GM18909 (cell line): ENCODE data around the gene TMEM131L.
A peak's percentile ranks its signal among the peaks of the same experiment; 100 is the strongest.
"Not testable (repeated sequence)": the region's sequence is repeated elsewhere in the genome, so short reads cannot be mapped to it uniquely, and the experiment has no call there.

Source experiments
- ATAC-seq: cut with Tn5 transposase; IDR thresholded peaks from one replicate; pipeline ENCODE4 v1.9.1; 2021; ENCODE audit warnings: mild to moderate bottlenecking; ENCODE audit not compliant: unreplicated experiment, poor library complexity

Gene TMEM131L

DNA sequence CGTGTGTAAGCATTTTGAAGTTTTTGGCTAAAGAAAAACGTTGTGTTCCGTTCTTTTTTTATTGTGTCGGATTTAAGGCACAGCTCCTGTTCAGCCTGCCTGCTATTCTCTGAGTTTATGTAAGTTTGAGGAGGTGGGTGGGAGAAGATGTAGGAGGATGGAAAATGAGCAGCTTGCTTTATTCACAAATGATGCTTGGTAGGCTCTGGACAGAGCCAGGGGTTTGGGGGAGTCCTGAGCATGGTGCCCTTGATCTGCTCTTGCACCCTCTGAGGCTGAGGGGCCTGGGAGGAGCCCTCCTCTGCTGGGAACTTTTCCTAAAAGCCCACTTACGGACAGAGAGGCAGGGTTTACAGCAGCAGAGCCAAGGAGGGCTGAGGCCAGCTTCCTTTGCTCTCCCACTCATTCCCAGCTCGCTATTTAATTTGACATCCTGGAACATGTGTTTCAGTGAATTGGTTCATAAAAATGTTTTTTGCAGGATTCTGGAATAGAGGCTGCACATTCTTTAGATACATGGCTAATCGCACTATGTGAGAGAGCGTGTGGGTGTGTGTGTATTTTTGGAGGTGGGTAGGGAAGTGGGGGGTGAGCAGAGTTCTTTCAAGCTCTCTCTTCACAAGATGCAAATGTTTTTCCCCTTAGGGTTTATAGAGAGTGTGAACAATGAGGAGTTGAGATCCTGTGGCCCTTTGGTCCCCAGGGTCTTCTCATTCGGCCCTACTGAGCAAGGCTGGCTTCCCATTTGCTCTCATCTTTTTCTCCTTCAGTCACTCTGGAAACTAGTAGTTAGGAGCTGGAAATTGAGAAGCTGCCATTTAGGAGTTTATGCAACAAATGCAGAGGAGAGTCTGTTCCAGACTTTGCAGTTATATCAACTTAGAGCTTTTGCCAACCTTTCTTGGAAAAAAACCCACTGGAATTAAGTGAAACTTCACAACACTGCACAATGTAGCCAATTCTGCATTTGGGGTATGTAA is 32.1 kb downstream of the TMEM131L start:
- ATAC-seq, result peak; percentile 80

DNA sequence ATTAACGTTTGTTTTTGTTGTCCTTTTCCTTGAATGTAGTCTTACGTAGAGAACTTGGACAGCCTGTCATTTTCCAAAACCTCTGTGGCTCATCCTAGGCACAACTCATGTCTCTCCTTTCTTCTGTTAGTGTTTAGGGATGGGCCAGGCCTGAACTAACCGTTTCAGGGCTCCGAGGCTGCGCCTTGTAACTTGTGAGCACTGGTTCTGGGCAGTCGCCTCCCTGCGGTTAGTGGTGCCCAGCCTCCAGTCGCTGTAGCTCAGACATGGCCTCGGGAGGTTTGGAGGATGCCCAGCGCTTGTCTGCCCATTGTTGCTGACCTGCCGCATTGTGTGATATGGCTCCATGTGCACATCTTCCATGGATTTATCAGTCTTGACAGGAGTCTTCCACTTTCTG is 32.8 kb downstream of the TMEM131L start:
- no peak for ATAC-seq

GRCh38 chr4:153501578-153501977 is 35.4 kb downstream of the TMEM131L start:
- ATAC-seq, result no peak

- ATAC-seq, result no peak
These were observed 36.4 kb downstream of the TMEM131L start for GRCh38 chr4:153502584-153502983.

GRCh38 chr4:153506341-153507309 is 40.5 kb downstream of the TMEM131L start:
- ATAC-seq, result no peak

- no peak for ATAC-seq
These were observed 41.3 kb downstream of the TMEM131L start for GRCh38 chr4:153507310-153508073.

DNA sequence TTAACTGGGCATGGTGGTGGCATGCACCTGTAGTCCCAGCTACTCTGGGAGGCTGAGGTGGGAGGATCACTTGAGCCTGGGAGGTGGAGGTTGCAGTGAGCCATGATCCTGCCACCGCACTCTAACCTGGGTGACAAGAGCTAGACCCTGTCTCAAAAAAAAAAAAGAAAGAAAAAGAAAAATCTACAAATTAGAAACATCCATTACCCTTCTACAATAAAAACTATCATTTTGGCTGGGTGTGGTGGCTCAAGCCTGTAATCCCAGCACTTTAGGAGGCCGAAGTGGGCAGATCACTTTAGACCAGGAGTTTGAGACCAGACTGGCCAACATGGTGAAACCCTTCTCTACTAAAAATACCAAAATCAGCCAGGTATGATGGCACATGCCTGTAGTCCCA is 43.1 kb downstream of the TMEM131L start:
- not testable (repeated sequence) for ATAC-seq

GRCh38 chr4:153509724-153510123 is 43.6 kb downstream of the TMEM131L start:
- no peak for ATAC-seq

GRCh38 chr4:153510252-153511001 is 44.3 kb downstream of the TMEM131L start:
- ATAC-seq, result no peak

GRCh38 chr4:153511104-153511503 is 44.9 kb downstream of the TMEM131L start:
- ATAC-seq, result no peak

- no peak for ATAC-seq
These were observed 46.1 kb downstream of the TMEM131L start for GRCh38 chr4:153512162-153512852.

DNA sequence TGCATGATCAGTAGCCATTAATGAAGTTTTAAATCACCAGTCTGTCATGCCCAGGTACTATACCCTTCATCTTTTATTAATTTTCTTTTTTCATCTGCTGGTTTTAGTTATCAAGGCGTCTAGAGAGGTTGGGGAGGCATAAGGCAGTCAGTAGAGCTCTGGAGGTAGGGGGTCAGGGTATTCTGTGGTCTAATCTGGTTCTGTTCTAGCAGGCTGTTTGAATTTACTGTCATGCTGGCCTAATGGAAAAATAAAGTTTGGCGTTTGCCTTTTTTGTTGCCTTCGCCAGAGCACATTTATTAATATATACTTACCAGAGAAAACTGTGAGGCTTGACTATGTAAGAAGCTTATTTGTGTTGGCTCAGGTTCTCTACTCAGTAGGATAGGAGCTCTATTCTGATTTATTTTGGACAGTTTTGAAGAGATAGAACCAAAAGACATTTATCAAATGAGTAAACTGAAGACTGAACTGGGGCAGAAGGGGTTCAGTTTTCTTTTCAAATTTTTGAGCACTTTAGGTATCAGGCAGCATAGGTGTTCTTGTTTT is 46.9 kb downstream of the TMEM131L start:
- ATAC-seq, result no peak

DNA sequence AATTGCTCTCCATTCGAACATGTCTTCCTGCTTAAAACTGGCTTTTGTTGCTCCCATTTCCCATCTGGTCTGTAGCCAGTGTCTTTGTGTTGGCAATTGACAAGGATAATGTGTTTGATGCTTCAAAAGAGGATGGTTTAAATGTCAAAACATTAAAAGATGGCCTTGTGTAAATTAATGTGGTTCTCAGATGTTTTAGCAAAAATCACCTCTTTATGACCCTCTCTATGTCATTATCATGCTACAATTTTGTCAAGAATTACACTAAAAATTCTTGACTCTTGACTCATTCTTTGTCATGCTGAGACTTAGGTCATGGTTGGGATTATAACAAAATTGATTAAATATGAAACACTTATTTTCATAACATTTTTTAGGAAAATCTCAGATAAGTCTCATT is 47.4 kb downstream of the TMEM131L start:
- no peak for ATAC-seq

DNA sequence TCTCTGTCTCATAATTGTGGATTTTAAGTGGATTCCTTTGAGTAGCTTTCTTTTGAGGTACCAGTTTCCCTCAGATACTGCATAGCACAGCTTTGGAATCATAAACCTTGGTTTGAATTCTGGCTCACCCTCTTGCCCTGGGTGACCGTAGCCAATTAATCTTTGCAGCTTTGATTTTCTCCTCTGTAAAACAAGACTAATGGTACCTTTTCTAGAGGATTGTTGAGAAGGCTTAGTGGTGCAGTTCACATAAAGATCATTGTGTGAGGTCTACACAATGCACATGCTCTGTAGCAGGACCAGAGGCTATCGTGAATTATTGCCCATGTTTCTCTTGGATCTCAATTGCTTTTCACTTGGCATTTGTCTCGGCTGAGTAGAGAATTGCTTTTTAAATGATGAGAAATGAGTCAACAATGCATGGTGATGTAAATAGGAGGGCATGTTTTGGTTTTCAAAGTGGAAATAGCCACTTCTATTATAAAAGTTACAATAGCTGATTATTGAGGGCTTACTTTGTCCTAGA is 47.9 kb downstream of the TMEM131L start:
- no peak for ATAC-seq

DNA sequence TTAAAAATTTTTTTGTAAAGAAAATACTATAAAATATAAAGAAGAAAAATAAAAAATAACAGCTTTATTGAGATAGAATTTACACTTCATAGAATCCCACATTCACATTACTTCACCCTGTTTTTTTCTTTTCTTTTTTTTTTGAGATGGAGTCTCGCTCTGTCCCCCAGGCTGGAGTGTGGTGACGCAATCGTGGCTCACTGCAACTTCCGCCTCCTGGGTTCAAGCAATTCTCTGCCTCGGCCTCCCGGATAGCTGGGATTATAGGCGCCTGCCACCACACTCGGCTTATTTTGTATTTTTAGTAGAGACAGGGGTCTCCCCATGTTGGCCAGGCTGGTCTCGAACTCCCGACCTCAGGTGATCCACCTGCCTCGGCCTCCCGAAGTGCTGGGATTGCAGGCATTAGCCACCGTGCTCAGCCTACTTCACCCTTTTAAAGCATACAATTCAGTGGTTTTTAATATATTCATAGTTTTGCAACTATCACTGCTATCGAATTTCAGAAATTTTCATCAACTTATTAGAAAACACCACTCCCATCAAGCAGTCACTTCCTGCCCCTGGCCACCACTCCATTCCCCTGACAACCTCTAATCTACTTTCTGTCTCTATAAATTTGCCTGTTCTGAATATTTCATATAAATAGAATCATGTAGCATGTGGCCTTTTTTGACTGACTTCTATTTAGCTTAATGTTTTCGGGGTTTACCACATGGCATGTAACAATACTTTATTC is 48.7 kb downstream of the TMEM131L start:
- ATAC-seq, result no peak

DNA sequence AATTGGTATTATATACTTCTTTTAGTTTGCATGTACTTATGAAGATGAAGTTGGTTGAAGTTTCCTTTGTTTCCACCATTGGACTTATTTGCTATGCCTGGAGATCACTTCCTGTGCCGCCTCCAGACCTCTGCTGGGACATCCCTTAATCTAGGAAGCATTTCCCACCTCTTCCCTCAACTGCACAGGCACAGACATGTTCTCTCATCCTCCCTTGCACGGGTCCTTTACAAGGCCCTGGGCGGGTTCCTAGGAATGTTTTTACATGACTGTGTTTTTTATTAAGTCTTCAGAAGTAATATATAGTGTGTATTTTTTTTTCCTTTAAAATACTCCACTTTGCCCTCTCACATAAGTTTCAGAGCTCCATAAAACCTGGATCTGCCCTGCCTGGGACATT is 51.0 kb downstream of the TMEM131L start:
- no peak for ATAC-seq

DNA sequence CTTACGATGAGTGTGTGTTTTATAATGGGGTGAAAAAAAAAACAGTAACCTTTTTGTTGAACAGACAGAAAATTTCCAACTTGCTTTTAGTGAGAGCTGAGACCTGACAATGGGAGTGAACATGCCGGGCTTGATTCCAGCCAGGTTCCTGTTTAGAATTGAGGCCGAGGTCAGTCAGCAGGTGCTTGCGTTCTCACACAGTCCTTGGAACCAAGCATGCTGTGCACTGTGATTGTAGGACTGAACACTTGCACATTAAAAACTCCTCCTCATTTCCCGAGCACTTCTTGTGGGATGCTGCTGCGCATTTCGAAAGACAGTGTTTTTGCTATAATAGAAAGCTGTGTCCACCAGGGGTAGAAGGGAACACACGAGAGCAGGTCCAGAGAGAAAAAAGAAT is 51.8 kb downstream of the TMEM131L start:
- ATAC-seq, result no peak
